ENCODE data around the gene SNRNP40. TPM values are rescaled to one million over a fixed set of nuclear protein-coding genes. Genes with fewer than 3 reads are reported as not detected.

The SNRNP40 gene
- total RNA-seq, 4 donors from 2014 or later: 36.3 to 45.7 (median 40.6) TPM

DNA sequence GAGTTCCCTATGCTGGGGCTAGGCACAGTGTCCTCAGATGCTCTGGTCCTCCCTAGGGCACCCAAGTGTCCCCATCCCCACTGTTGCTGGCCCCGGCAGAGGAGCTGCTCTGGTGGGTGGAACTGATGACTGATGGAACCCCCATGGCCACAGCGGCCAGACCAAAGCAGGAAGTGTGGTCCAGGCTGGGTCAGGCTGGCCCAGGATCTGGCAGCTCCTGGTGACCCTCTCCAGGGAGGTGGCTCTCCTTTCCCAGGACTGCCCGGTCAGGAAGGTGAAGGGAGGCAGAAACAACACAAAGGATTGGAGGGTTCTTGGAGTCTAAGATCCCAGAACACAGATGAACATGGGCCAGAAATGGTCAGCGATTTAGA is 58.0 kb downstream of the SNRNP40 start:
- peaks cover 2 to 18% (median 16%) of the 10 kb centered on the region in 4 donors for H3K4me1 ChIP-seq
- H3K27me3 ChIP-seq: peaks cover 0 to 78% (median 27%) of the 10 kb centered on the region in 4 donors
- intact Hi-C loops (cut with DNase I): no loop called here
- no peak for DNase-seq (ENCODE audit: extremely low spot score)
- H3K27ac ChIP-seq (replicated peaks in 1 of 4): no peak overlapping the region
- TF ChIP-seq EP300 (IDR thresholded peaks at IDR 0.05) (no peak), POLR2A (IDR thresholded peaks at IDR 0.05; ENCODE audit: low read depth) (no peak), POLR2AphosphoS5 (IDR thresholded peaks at IDR 0.05) (no peak)
- TF ChIP-seq, protein P1, sequence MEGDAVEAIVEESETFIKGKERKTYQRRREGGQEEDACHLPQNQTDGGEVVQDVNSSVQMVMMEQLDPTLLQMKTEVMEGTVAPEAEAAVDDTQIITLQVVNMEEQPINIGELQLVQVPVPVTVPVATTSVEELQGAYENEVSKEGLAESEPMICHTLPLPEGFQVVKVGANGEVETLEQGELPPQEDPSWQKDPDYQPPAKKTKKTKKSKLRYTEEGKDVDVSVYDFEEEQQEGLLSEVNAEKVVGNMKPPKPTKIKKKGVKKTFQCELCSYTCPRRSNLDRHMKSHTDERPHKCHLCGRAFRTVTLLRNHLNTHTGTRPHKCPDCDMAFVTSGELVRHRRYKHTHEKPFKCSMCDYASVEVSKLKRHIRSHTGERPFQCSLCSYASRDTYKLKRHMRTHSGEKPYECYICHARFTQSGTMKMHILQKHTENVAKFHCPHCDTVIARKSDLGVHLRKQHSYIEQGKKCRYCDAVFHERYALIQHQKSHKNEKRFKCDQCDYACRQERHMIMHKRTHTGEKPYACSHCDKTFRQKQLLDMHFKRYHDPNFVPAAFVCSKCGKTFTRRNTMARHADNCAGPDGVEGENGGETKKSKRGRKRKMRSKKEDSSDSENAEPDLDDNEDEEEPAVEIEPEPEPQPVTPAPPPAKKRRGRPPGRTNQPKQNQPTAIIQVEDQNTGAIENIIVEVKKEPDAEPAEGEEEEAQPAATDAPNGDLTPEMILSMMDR (IDR thresholded peaks at IDR 0.05): no peak
- 23% methylated on average over 2 of the region's 4 CpGs for WGBS
- H3K9me3 ChIP-seq: no peaks in the 10 kb centered on the region
- H3K4me3 ChIP-seq: no peak overlapping the region
- H3K36me3 ChIP-seq: no peaks in the 10 kb centered on the region

DNA sequence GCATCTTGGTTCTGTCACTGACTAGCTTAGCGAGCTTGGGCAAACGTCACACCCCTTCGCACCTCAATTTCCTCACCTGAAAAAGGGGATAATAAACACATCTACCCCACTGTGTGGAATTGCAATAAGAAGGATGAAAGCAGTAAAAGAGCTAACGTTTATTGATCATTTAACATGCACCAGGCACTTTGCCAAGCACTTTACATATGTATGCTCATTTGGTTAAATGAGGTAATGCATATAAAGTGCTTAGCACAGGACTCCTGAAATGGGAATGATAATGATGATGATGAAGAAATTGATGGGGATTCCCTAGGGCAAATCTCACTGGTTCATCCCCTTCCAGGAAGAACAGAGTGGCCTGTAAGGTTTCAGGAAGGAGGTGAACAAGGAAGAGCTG is 61.7 kb downstream of the SNRNP40 start:
- Histone ChIP-seq H3K4me1 (peaks cover 2 to 14% (median 13%) of the 10 kb centered on the region in 4 donors), H3K27ac (replicated peaks in 1 of 4) (no peak overlapping the region), H3K9me3 (no peaks in the 10 kb centered on the region), H3K27me3 (peaks cover 0 to 66% (median 18%) of the 10 kb centered on the region in 4 donors), H3K36me3 (no peaks in the 10 kb centered on the region), H3K4me3 (no peak overlapping the region)
- TF ChIP-seq POLR2AphosphoS5 (IDR thresholded peaks at IDR 0.05): no peak
- TF ChIP-seq, protein P1 (IDR thresholded peaks at IDR 0.05): no peak
- no peak for TF ChIP-seq POLR2A (IDR thresholded peaks at IDR 0.05; ENCODE audit: low read depth)
- no peak for TF ChIP-seq EP300 (IDR thresholded peaks at IDR 0.05)
- DNase-seq (ENCODE audit: extremely low spot score): no peak
- WGBS: 64% methylated on average over 4 of the region's 4 CpGs
- intact Hi-C loops (cut with DNase I): no loop called here

DNA sequence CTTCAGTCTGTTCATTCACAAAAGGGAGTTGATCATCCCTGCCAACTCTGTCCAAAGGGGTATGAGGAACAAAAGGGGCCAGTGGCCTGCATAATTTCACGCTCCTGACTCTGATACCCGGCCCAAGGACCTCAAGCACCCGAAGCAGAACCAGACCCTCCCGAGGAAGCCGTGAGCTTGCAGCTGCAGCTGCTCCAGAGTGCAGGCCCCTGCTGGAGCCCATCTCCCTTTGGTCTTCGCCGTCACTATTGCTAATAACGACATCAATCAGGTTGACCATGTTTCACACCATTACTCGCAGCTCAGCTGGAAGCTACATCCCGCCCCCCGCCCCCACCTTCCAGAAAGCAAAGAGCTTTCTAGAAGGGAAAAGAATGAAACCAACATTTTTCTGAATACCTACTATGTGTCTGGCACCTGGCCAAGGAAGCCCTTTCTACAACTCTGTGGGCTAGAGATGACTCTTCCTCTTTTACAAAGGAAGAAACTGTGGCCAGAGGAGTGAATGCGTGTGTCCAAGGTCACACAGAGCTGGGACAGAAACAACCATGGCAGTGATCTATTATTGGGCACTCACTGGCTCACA is 62.4 kb downstream of the SNRNP40 start:
- intact Hi-C loops (cut with DNase I): no loop called here
- H3K27me3 ChIP-seq: peaks cover 0 to 59% (median 15%) of the 10 kb centered on the region in 4 donors
- WGBS: 62% methylated on average over 12 of the region's 12 CpGs

DNA sequence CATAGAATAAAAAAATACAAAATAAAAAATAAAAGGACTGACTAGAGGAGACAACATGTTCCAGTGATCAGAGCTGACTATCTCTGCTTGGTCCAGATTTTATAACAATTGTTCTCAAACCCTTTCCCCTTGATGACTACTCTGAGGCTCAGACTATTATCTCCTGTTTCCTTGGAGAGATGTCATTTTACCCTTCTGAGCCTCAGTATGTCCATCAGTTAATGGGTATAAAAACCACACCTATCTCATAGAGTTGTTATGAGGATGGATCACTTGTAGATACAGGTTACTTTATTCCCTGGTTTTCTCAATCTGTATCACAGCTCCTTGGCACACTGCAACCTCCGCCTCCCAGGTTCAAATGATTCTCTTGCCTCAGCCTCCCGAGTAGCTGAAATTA is 63.9 kb downstream of the SNRNP40 start:
- Histone ChIP-seq H3K36me3 (no peaks in the 10 kb centered on the region), H3K27me3 (peaks cover 0 to 44% (median 4%) of the 10 kb centered on the region in 4 donors), H3K4me3 (no peak overlapping the region), H3K27ac (replicated peaks in 1 of 4) (no peak overlapping the region), H3K4me1 (no peaks in the 10 kb centered on the region), H3K9me3 (no peaks in the 10 kb centered on the region)
- 97% methylated on average over 2 of the region's 2 CpGs for WGBS
- TF ChIP-seq POLR2AphosphoS5 (IDR thresholded peaks at IDR 0.05) (no peak), EP300 (IDR thresholded peaks at IDR 0.05) (no peak), POLR2A (IDR thresholded peaks at IDR 0.05; ENCODE audit: low read depth) (no peak)
- TF ChIP-seq, protein P1 (IDR thresholded peaks at IDR 0.05): no peak
- no peak for DNase-seq (ENCODE audit: extremely low spot score)
- intact Hi-C loops (cut with DNase I): no loop called here

More for the DNA sequence above, 62.4 kb downstream of the SNRNP40 start:
- Histone ChIP-seq H3K4me3 (no peak overlapping the region), H3K27ac (replicated peaks in 1 of 4) (no peak overlapping the region), H3K9me3 (no peaks in the 10 kb centered on the region), H3K4me1 (peaks cover 0 to 8% (median 7%) of the 10 kb centered on the region in 4 donors), H3K36me3 (no peaks in the 10 kb centered on the region)
- DNase-seq (ENCODE audit: extremely low spot score): no peak
- TF ChIP-seq, protein P1 (IDR thresholded peaks at IDR 0.05): no peak
- TF ChIP-seq EP300 (IDR thresholded peaks at IDR 0.05) (no peak), POLR2AphosphoS5 (IDR thresholded peaks at IDR 0.05) (no peak), POLR2A (IDR thresholded peaks at IDR 0.05; ENCODE audit: low read depth) (no peak)

DNA sequence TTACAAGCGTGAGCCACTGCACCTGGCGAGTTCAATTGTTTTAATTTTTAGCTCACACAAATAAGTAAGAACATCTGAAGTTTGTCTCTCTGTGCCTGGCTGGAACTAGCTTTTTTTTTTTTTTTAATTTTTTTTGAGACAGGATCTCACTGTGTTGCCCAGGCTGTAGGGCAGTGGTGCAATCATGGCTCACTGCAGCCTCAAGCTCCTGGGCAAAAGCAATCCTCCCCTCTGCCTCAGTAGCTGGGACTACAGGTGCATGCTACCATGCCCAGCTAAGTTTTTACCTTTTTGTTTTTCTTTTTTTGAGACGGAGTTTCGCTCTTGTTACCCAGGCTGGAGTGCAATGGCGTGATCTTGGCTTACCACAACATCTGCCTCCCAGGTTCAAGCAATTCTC is 64.8 kb downstream of the SNRNP40 start:
- H3K36me3 ChIP-seq: no peaks in the 10 kb centered on the region
- H3K4me3 ChIP-seq: no peak overlapping the region
- no peak for TF ChIP-seq POLR2A (IDR thresholded peaks at IDR 0.05; ENCODE audit: low read depth)
- TF ChIP-seq EP300 (IDR thresholded peaks at IDR 0.05): no peak
- TF ChIP-seq, protein P1 (IDR thresholded peaks at IDR 0.05): no peak
- TF ChIP-seq POLR2AphosphoS5 (IDR thresholded peaks at IDR 0.05): no peak
- peaks cover 0 to 35% (median 3%) of the 10 kb centered on the region in 4 donors for H3K27me3 ChIP-seq
- H3K4me1 ChIP-seq: no peaks in the 10 kb centered on the region
- H3K9me3 ChIP-seq: no peaks in the 10 kb centered on the region
- intact Hi-C loops (cut with DNase I): no loop called here
- WGBS: 93% methylated on average over 5 of the region's 5 CpGs
- DNase-seq (ENCODE audit: extremely low spot score): no peak
- no peak overlapping the region for H3K27ac ChIP-seq (replicated peaks in 1 of 4)
